Hematopoietic multipotent progenitor cell (in vitro differentiated cells): ENCODE data around the gene AMPD3. TPM values are rescaled to one million over a fixed set of nuclear protein-coding genes. Genes with fewer than 3 reads are reported as not detected.

Experiments used
- DNase-seq, 3 donors: peaks; one replicate each; pipeline ENCODE4 v3.0.0-alpha.2; 2011 to 2015; ENCODE audit warnings: low read depth in 2 of 3, low spot score in 2 of 3
- total RNA-seq: library from RNA; depleted of rRNA; stranded (reverse); fragments of >200 nt; gene quantifications from one replicate; pipeline ENCODE4 v1.2.3, GENCODE V29; 2012

Gene AMPD3
- total RNA-seq, 1 donor: 28.0 TPM

- DNase-seq: no peak
Measured at GRCh38 chr11:10528121-10528520, 73.1 kb downstream of the AMPD3 start.

- no peak for DNase-seq
Measured at GRCh38 chr11:10529279-10529678, 74.2 kb downstream of the AMPD3 start.

DNA sequence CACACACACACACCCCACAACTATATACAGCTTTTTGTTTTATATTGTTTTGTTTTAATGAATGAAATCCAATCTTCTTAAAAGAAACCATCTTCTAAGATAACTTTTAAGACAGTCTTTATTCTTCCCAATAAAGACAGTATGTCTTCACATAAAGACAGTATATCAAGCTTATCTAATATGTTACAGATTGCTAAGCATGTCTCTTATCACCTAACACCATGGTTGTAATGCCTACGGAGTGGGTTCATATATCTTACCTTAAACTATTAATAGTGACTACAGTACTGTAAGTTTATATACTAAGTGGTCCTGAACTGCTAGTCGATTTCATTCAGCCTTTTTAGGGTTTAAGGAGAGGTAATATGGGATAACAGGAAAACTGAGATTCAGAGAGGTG, 77.5 kb downstream of the AMPD3 start:
- DNase-seq: no peak

GRCh38 chr11:10533323-10533722, 78.3 kb downstream of the AMPD3 start:
- no peak for DNase-seq

GRCh38 chr11:10534316-10534715, 79.3 kb downstream of the AMPD3 start:
- peak in 2 of 3 donors; percentile 35 to 66 for DNase-seq

DNA sequence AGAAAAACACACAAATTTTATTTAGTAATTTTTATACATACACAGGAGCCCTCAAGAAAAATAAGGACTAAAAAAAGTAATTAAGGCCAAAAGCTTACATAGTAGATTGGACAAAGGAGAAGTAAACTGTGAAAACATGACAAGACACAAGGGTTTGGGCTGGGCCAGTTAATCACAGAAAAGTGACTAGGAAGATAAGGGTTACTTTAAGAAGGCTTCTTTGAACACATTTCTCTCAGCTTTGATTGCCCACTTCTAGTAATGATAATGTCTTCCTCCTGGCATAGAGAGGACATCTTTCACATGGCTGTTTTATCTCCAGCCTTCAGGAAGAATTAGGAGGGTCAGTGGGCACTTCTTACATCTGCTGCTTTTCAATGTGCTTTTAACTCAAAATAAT, 82.5 kb downstream of the AMPD3 start:
- no peak for DNase-seq

GRCh38 chr11:10538924-10539323, 83.9 kb downstream of the AMPD3 start:
- no peak for DNase-seq

DNA sequence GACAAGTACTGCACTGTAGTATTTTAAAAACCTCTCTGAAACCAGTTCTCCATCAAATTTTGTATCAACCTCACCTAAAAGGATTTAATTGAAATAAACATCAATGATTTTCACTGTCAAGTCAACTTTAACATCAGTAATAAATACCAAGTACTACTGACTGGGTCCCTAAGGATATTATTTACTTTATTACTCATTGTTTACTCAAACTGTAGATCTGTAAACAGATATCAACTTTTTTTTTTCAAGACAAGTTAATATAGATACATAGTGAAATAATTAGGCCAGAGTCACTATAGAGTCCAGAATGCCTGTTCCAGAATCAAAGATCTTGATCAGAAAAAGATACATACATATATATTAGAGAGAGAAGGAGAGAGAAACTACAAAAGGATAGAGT, 84.3 kb downstream of the AMPD3 start:
- no peak for DNase-seq

- DNase-seq: peak in 2 of 3 donors; percentile 13 to 17
Measured at GRCh38 chr11:10540546-10540914, 85.5 kb downstream of the AMPD3 start.

GRCh38 chr11:10540915-10541560, 86.0 kb downstream of the AMPD3 start, which contains the start of gene RNF141:
Gene RNF141, minus strand, starts transcription at chr11:10541187. Its CDS starts 7,029 bp downstream, at chr11:10534158.
- peak; percentile 83 to 93 (median 93) for DNase-seq

- DNase-seq: no peak
Measured at GRCh38 chr11:10541561-10541930, 86.5 kb downstream of the AMPD3 start.

- DNase-seq: no peak
Measured at GRCh38 chr11:10542776-10543175, 87.7 kb downstream of the AMPD3 start.

- DNase-seq: no peak
Measured at GRCh38 chr11:10543782-10544181, 88.7 kb downstream of the AMPD3 start.

DNA sequence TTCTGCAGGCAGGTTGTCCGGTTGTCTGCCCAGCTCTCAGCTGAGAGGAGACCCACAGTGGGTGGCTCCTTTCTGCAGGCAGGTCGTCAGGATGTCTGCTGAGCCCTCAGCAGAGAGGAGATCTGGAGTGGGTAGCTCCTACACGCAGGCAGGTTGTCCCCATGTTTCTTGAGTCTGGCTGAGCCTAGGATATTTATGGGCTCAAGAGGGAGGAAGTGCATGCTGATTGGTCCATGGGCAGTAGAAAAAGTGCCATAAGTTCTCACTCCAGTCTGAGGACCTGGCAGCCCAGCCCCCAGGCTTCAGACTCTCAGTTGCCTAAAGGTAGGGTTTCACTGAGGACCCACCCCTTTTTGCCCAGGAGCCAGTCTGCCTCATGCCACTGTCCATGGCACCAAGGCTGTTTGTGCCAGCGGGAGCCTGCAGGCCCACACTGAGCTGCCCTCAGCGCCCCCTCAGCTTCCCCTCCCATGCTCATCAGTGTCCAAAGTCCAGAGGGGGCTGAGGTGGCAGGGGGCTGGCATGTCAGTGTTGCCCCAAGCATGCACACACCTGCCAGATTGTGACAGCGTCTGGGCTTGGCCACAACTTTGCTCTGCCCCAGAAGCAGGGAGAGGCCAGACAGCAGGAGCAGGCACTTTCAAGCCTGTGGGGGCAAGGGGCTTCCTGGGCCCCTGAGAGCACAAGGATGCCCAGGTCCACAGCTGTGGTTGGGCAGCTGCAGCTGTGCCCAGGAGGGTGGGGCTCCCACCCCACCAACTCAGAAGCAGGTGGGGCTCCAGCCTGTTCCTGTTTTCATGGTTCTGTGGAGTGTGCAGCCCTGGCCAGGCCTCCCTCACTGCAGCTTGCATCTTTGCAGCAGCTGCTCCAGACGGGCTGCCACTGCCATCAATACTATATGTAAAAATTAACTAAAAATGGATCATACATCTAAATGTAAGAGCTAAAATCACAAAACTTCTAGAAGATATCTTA, 89.7 kb downstream of the AMPD3 start:
- peak in 2 of 3 donors; percentile 43 to 81 for DNase-seq

DNA sequence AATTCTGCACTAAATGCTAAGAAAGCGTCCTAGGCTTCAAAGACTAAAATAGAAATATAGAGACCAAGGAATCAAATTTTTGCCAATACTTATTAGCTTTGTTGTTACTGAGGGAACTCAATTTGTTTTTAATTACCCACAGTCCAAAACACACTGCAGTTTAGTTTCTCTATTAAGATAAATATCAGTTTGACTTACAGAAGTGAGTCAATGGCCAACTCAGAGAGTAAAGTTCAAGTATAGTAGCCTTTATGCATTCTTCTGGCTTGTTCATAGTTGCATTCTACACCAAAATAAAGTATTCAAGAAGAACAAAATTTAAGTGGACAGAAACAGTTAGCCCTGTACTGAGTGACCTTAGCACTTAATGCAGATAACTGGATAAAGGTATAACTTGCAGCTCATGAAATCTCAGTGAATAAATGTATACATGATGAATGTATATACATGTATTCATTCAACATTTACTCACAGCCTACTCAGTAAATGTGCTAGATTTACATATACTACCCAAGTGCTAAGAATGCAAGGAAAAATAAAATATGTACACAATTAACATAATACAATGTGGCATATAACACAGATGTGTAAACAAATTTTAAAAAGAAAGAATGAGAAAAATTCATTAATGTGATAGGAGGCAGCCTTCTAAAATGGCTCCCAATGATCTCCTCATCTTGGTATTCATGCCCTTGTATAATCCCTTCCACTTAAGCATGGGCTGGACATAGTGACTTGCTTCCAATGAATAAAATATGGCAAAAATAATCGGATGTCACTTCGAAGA, 95.6 kb downstream of the AMPD3 start:
- DNase-seq: no peak

DNA sequence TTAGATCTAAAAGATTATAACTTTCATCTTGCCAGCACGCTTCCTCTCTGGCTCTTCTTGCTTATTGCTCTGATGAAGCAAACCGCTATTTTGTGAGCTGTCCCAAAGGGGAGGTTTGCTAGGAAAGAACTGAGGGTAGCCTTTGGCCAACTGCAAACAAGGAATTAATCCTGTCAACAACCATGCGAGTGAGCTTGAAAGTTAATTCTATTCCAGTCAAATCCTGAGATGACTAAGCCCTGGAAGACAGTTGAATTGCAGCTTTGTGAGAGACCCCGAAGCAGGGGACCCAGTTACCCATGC, 96.2 kb downstream of the AMPD3 start:
- DNase-seq: no peak

GRCh38 chr11:10551845-10552352, 96.8 kb downstream of the AMPD3 start:
- DNase-seq: no peak

DNA sequence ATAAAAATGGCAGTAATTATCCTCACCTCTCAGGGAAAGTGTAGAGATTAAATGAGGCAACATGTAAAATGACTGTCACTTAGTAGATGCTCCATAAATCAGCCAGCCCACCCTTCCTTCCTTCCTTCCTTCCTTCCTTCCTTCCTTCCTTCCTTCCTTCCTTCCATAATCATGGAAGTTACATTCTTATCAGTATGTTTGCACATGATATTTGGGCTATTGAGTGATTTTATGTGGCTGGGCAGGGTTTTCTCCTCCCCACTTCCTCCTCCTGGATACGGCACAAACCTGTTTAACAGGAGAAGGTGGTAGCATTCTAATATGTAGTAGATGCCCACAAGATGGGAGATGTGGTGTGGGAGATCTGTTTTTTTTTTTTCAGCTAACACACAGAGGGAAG, 101.5 kb downstream of the AMPD3 start:
- DNase-seq: no peak
